Tibial artery (tissue), 4 donors: ENCODE measurements around the gene MSRB3.

Source experiments
- DNase-seq, 2 donors: peaks; one replicate each; pipeline ENCODE4 v3.0.0-alpha.2; 2019
- H3K27ac ChIP-seq, 2 donors: fragments of 200-600 bp; sonication (generic) in 1 of 2; 1 replicate in 1 of 2; 2 replicates in 1 of 2; pipeline ENCODE4 v1.5.1; 2018 to 2019; ENCODE audit warnings: mild to moderate bottlenecking in 1 of 2
- H3K27me3 ChIP-seq, 2 donors: fragments of 200-600 bp; sonication (generic) in 1 of 2; one replicate each; pipeline versions ENCODE4 v1.5.1 to v1.6.0; 2016 to 2019
- H3K36me3 ChIP-seq, 3 donors: fragments of 200-600 bp; sonication (generic) in 2 of 3; one replicate each; pipeline ENCODE4 v1.5.1; 2016 to 2019; ENCODE audit warnings: mild to moderate bottlenecking in 2 of 3
- H3K4me1 ChIP-seq, 4 donors: fragments of 200-600 bp; sonication (generic) in 2 of 4; 1 replicate in 3 of 4; 2 replicates in 1 of 4; pipeline ENCODE4 v1.5.1; 2016 to 2019
- H3K4me3 ChIP-seq, 2 donors: fragments of 200-600 bp; sonication (generic) in 1 of 2; 1 replicate in 1 of 2; 2 replicates in 1 of 2; pipeline ENCODE4 v1.5.1; 2018 to 2019; ENCODE audit warnings: mild to moderate bottlenecking in 2 of 2
- H3K9me3 ChIP-seq, 3 donors: fragments of 200-600 bp; sonication (generic) in 1 of 3; one replicate each; pipeline ENCODE4 v1.5.1; 2016 to 2019
- intact Hi-C: fragments of 100-400 bp; cut with DNase I; formaldehyde crosslinking; loops from one replicate; pipeline ENCODE4 v1.15.0; 2023; ENCODE audit warnings: low total_unique reads
- TF ChIP-seq, protein P1 (sequence below), 2 experiments: fragments of 200-600 bp in 1 of 2; fragments of 450-650 bp in 1 of 2; IDR thresholded peaks; one replicate each; pipeline ENCODE4 v1.5.1; 2017 to 2019; ENCODE audit warnings: antibody characterized with exemption in 2 of 2, mild to moderate bottlenecking in 1 of 2, moderate library complexity in 1 of 2

Gene MSRB3

DNA sequence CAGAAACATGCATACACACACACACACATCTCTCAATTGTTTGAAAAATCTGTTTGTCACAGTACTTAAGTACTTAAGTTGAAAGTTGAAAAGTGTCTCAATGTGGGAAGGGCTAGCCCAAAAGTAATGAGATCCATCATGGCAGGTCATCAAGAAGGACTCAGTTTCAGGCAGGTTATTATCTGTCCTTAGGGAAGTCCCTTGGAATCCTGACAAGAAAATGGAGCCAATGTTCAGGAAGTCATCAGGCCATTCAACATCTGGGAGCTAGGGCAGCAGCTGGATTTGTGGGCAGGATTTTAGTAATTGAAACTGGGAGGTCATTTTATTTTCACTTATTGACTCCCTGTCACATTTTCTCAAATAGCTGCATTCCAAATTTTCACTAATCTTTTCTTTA lies 56.0 kb downstream of the MSRB3 start:
- DNase-seq: no peak
- H3K36me3 ChIP-seq: peaks cover 8 to 32% (median 17%) of the 10 kb centered on the region in 3 donors
- H3K27ac ChIP-seq: no peak overlapping the region
- TF ChIP-seq, protein P1, sequence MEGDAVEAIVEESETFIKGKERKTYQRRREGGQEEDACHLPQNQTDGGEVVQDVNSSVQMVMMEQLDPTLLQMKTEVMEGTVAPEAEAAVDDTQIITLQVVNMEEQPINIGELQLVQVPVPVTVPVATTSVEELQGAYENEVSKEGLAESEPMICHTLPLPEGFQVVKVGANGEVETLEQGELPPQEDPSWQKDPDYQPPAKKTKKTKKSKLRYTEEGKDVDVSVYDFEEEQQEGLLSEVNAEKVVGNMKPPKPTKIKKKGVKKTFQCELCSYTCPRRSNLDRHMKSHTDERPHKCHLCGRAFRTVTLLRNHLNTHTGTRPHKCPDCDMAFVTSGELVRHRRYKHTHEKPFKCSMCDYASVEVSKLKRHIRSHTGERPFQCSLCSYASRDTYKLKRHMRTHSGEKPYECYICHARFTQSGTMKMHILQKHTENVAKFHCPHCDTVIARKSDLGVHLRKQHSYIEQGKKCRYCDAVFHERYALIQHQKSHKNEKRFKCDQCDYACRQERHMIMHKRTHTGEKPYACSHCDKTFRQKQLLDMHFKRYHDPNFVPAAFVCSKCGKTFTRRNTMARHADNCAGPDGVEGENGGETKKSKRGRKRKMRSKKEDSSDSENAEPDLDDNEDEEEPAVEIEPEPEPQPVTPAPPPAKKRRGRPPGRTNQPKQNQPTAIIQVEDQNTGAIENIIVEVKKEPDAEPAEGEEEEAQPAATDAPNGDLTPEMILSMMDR (IDR thresholded peaks at IDR 0.05): no peak
- no peaks in the 10 kb centered on the region for H3K9me3 ChIP-seq
- no peaks in the 10 kb centered on the region for H3K27me3 ChIP-seq
- H3K4me3 ChIP-seq: no peak overlapping the region
- intact Hi-C loops: no loop called here
- H3K4me1 ChIP-seq: peaks cover 0 to 17% (median 5%) of the 10 kb centered on the region in 4 donors

GRCh38 chr12:65335021-65335714 lies 56.7 kb downstream of the MSRB3 start:
- H3K36me3 ChIP-seq: peaks cover 8 to 32% (median 17%) of the 10 kb centered on the region in 3 donors
- peaks cover 0 to 12% (median 5%) of the 10 kb centered on the region in 4 donors for H3K4me1 ChIP-seq
- no peak for DNase-seq
- no peak overlapping the region for H3K4me3 ChIP-seq
- H3K27ac ChIP-seq: no peak overlapping the region
- no peaks in the 10 kb centered on the region for H3K27me3 ChIP-seq
- intact Hi-C loops: no loop called here
- H3K9me3 ChIP-seq: no peaks in the 10 kb centered on the region
- TF ChIP-seq, protein P1 (IDR thresholded peaks at IDR 0.05): no peak

DNA sequence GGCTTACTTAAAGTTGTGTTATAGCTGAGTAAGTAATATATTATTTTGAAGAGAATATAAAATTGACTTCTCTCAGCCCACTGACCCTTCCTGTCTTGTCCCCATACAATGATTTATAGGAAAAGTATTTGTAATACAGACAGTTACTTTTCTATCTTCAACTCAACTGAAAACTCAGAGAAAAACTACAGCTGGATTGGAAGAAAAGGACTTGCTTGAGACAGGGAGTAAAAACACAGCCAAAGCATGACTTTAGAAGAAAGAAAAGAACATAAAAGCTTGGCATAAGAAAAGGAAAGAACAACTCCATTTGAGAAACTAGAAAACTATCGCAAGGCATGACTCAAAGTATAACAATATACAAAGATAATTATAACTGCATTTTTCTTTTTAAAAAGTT lies 57.5 kb downstream of the MSRB3 start:
- no peak for DNase-seq
- H3K4me3 ChIP-seq: no peak overlapping the region
- peaks cover 0 to 7% (median 5%) of the 10 kb centered on the region in 4 donors for H3K4me1 ChIP-seq
- intact Hi-C loops: no loop called here
- peaks cover 8 to 27% (median 17%) of the 10 kb centered on the region in 3 donors for H3K36me3 ChIP-seq
- no peak overlapping the region for H3K27ac ChIP-seq
- H3K9me3 ChIP-seq: no peaks in the 10 kb centered on the region
- TF ChIP-seq, protein P1 (IDR thresholded peaks at IDR 0.05): no peak
- H3K27me3 ChIP-seq: no peaks in the 10 kb centered on the region

DNA sequence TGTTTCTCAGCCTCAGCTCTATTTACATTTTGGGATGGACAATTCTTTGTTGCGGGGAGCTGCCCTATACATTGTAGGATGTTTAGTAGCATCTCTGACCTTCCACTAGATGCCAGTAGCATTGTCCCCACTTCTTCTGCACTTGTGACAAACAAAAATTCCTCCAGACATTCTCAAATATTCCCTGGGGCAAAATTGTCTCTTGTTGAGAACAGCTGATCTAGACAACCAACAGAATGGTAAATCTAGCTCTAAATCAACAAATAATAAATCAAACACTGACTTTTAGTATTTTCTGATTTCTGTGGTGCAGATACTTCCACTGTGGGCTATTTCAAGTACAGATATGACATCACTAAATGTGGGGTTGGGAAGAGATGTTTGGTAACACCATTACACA lies 60.7 kb downstream of the MSRB3 start:
- DNase-seq: no peak
- no peak overlapping the region for H3K27ac ChIP-seq
- H3K4me3 ChIP-seq: no peak overlapping the region
- peaks cover 0 to 7% (median 5%) of the 10 kb centered on the region in 4 donors for H3K4me1 ChIP-seq
- TF ChIP-seq, protein P1 (IDR thresholded peaks at IDR 0.05): no peak
- H3K9me3 ChIP-seq: no peaks in the 10 kb centered on the region
- peaks cover 0 to 15% (median 8%) of the 10 kb centered on the region in 3 donors for H3K36me3 ChIP-seq
- no peaks in the 10 kb centered on the region for H3K27me3 ChIP-seq
- intact Hi-C loops: no loop called here

- TF ChIP-seq, protein P1 (IDR thresholded peaks at IDR 0.05): no peak
- H3K4me1 ChIP-seq: no peaks in the 10 kb centered on the region
- H3K4me3 ChIP-seq: no peak overlapping the region
- no peaks in the 10 kb centered on the region for H3K27me3 ChIP-seq
- no peak for DNase-seq
- peaks cover 0 to 6% (median 0%) of the 10 kb centered on the region in 3 donors for H3K36me3 ChIP-seq
- H3K27ac ChIP-seq: no peak overlapping the region
- H3K9me3 ChIP-seq: no peaks in the 10 kb centered on the region
- intact Hi-C loops: no loop called here
These were observed 64.7 kb downstream of the MSRB3 start for GRCh38 chr12:65343230-65343629.
